K562 (cell line): Measurements from ENCODE around the gene QPRT. TPM values are rescaled to one million over a fixed set of nuclear protein-coding genes. Genes with fewer than 3 reads are reported as not detected.

Source experiments
- CHD4 ChIP-seq: fragments of 200-600 bp; sonication (generic); IDR thresholded peaks from 3 replicates; pipeline ENCODE4 v1.6.1; 2012; ENCODE audit warnings: low read depth, mild to moderate bottlenecking, mixed read lengths, low read length, inconsistent platforms; ENCODE audit not compliant: insufficient read depth, insufficient replicate concordance, poor library complexity, severe bottlenecking
- ETV6 ChIP-seq, 3 experiments: fragments of 150-350 bp in 1 of 3; sonication (generic) in 1 of 3; formaldehyde crosslinking in 1 of 3; IDR thresholded peaks; 2 replicates each; pipeline versions ENCODE4 v1.6.1 to v1.8.0; 2014 to 2022; ENCODE audit warnings: borderline replicate concordance in 2 of 3, low read depth in 2 of 3, antibody characterized with exemption in 1 of 3, low read length in 1 of 3, mild to moderate bottlenecking in 1 of 3, missing genetic modification reagents in 1 of 3
- HLTF ChIP-seq: fragments of 450-650 bp; IDR thresholded peaks from 2 replicates; pipeline ENCODE4 v1.6.1; 2016
- HNRNPUL1 ChIP-seq: fragments of 200-400 bp; formaldehyde crosslinking; IDR thresholded peaks from 2 replicates; pipeline ENCODE4 v1.6.1; 2017; ENCODE audit warnings: low read length
- KDM5B ChIP-seq: fragments of 200-600 bp; sonication (generic); IDR thresholded peaks from 2 replicates; pipeline ENCODE4 v1.6.1; 2012; ENCODE audit warnings: low read depth, mild to moderate bottlenecking, moderate library complexity, low read length, control low read depth, inconsistent platforms; ENCODE audit not compliant: insufficient replicate concordance
- NR2C1 ChIP-seq, 2 experiments: fragments of 450-650 bp; IDR thresholded peaks; 2 replicates each; pipeline ENCODE4 v1.6.1; 2017; ENCODE audit warnings: mild to moderate bottlenecking in 2 of 2, antibody characterized with exemption in 1 of 2, inconsistent platforms in 1 of 2, missing compliant biosample characterization in 1 of 2, missing genetic modification characterization in 1 of 2
- POLR2G ChIP-seq: fragments of 200-400 bp; formaldehyde crosslinking; IDR thresholded peaks from 2 replicates; pipeline ENCODE4 v1.6.1; 2017; ENCODE audit warnings: low read depth, mild to moderate bottlenecking, antibody characterized with exemption, low read length, moderate library complexity
- SMC3 ChIP-seq: conservative IDR thresholded peaks from 2 replicates; pipeline ENCODE4 v1.6.1; 2011; ENCODE audit warnings: low read depth, low read length, improper control_type of control experiment; ENCODE audit not compliant: insufficient read depth
- ZBTB17 ChIP-seq: fragments of 450-650 bp; formaldehyde crosslinking; IDR thresholded peaks from 2 replicates; pipeline ENCODE4 v1.4.0; 2020; ENCODE audit warnings: mild to moderate bottlenecking
- ZNF699 ChIP-seq: fragments of 250-450 bp; sonication (Bioruptor Pico); IDR thresholded peaks from 2 replicates; pipeline ENCODE4 v1.8.0; 2021; ENCODE audit warnings: mild to moderate bottlenecking, moderate library complexity; ENCODE audit not compliant: insufficient replicate concordance
- polyA plus RNA-seq, 8 experiments: library from polyadenylated mRNA; depleted of rRNA in 4 of 8; stranded (reverse) in 5 of 8; unstranded in 3 of 8; fragments of >200 nt; fragmentation: Nextera tagmentation in 2 of 8; fragmentation: Illumina TruSeq in 1 of 8; extraction: Ambion mirVana in 2 of 8; extraction: Trizol in 1 of 8; gene quantifications; 2 replicates each; pipeline versions ENCODE4 v1.2.1 to v1.2.3, GENCODE V29; 2011 to 2014; ENCODE audit warnings: inconsistent platforms in 1 of 8, missing spikeins in 1 of 8
- total RNA-seq, 7 experiments: library from RNA; depleted of rRNA in 6 of 7; stranded (reverse); fragments of >200 nt in 6 of 7; fragmentation: Illumina TruSeq in 2 of 7; extraction: Trizol in 2 of 7; gene quantifications; 2 replicates each; pipeline versions ENCODE4 v1.2.1 to v1.2.3, GENCODE V29; 2011 to 2021; ENCODE audit warnings: low replicate concordance in 1 of 7
- TF ChIP-seq, protein P1 (sequence below): fragments of 450-650 bp; IDR thresholded peaks from 2 replicates; pipeline ENCODE4 v1.6.1; 2016; ENCODE audit warnings: mild to moderate bottlenecking, moderate library complexity
- TF ChIP-seq, protein P2 (sequence below): fragments of 450-650 bp; formaldehyde crosslinking; IDR thresholded peaks from 2 replicates; pipeline ENCODE4 v1.4.0; 2020; ENCODE audit warnings: mild to moderate bottlenecking, mixed read lengths

QPRT gene
- total and polyA plus RNA-seq, 9 of the 15 experiments (the other 6 are each of a cell fraction or from before 2014, with no cell fraction given), result 7.7 to 112 (median 64.1) TPM

DNA sequence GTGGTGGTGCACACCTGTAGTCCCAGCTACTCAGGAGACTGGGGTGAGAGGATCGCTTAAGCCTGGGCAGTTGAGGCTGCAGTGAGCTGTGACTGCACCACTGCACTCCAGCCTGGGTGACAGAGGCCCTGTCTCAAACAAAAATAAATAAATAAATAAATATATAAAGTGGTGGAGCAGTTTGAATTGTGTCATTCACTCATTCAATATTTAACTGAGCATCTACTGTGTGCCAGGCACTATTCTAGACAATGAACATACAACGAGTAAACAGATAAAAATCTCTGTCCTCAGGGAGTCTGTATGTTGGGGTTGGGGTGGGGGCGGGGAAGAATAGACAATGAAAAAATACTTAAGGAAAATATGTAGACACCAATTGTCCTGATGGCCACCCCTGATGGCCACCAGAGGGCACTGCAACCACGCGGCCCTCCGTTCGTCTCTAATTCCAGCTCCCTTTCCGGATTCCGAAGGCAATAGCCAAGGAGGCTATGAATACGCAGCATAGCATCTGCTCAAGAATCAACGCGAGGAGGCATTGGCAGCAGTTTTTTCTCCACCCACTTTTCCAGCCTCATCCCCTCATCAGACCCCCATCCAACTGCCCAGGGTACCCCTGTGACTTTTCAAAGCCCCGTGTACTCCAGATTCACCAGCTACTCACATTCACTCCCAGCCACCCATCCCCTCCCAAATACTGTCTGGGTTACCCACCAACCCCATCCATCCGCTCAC, 21.4 kb downstream of the QPRT start (continued):
- TF ChIP-seq, protein P1, sequence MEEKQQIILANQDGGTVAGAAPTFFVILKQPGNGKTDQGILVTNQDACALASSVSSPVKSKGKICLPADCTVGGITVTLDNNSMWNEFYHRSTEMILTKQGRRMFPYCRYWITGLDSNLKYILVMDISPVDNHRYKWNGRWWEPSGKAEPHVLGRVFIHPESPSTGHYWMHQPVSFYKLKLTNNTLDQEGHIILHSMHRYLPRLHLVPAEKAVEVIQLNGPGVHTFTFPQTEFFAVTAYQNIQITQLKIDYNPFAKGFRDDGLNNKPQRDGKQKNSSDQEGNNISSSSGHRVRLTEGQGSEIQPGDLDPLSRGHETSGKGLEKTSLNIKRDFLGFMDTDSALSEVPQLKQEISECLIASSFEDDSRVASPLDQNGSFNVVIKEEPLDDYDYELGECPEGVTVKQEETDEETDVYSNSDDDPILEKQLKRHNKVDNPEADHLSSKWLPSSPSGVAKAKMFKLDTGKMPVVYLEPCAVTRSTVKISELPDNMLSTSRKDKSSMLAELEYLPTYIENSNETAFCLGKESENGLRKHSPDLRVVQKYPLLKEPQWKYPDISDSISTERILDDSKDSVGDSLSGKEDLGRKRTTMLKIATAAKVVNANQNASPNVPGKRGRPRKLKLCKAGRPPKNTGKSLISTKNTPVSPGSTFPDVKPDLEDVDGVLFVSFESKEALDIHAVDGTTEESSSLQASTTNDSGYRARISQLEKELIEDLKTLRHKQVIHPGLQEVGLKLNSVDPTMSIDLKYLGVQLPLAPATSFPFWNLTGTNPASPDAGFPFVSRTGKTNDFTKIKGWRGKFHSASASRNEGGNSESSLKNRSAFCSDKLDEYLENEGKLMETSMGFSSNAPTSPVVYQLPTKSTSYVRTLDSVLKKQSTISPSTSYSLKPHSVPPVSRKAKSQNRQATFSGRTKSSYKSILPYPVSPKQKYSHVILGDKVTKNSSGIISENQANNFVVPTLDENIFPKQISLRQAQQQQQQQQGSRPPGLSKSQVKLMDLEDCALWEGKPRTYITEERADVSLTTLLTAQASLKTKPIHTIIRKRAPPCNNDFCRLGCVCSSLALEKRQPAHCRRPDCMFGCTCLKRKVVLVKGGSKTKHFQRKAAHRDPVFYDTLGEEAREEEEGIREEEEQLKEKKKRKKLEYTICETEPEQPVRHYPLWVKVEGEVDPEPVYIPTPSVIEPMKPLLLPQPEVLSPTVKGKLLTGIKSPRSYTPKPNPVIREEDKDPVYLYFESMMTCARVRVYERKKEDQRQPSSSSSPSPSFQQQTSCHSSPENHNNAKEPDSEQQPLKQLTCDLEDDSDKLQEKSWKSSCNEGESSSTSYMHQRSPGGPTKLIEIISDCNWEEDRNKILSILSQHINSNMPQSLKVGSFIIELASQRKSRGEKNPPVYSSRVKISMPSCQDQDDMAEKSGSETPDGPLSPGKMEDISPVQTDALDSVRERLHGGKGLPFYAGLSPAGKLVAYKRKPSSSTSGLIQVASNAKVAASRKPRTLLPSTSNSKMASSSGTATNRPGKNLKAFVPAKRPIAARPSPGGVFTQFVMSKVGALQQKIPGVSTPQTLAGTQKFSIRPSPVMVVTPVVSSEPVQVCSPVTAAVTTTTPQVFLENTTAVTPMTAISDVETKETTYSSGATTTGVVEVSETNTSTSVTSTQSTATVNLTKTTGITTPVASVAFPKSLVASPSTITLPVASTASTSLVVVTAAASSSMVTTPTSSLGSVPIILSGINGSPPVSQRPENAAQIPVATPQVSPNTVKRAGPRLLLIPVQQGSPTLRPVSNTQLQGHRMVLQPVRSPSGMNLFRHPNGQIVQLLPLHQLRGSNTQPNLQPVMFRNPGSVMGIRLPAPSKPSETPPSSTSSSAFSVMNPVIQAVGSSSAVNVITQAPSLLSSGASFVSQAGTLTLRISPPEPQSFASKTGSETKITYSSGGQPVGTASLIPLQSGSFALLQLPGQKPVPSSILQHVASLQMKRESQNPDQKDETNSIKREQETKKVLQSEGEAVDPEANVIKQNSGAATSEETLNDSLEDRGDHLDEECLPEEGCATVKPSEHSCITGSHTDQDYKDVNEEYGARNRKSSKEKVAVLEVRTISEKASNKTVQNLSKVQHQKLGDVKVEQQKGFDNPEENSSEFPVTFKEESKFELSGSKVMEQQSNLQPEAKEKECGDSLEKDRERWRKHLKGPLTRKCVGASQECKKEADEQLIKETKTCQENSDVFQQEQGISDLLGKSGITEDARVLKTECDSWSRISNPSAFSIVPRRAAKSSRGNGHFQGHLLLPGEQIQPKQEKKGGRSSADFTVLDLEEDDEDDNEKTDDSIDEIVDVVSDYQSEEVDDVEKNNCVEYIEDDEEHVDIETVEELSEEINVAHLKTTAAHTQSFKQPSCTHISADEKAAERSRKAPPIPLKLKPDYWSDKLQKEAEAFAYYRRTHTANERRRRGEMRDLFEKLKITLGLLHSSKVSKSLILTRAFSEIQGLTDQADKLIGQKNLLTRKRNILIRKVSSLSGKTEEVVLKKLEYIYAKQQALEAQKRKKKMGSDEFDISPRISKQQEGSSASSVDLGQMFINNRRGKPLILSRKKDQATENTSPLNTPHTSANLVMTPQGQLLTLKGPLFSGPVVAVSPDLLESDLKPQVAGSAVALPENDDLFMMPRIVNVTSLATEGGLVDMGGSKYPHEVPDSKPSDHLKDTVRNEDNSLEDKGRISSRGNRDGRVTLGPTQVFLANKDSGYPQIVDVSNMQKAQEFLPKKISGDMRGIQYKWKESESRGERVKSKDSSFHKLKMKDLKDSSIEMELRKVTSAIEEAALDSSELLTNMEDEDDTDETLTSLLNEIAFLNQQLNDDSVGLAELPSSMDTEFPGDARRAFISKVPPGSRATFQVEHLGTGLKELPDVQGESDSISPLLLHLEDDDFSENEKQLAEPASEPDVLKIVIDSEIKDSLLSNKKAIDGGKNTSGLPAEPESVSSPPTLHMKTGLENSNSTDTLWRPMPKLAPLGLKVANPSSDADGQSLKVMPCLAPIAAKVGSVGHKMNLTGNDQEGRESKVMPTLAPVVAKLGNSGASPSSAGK, result no peak
- TF ChIP-seq SMC3, result peak; percentile 87
- TF ChIP-seq, protein P2, sequence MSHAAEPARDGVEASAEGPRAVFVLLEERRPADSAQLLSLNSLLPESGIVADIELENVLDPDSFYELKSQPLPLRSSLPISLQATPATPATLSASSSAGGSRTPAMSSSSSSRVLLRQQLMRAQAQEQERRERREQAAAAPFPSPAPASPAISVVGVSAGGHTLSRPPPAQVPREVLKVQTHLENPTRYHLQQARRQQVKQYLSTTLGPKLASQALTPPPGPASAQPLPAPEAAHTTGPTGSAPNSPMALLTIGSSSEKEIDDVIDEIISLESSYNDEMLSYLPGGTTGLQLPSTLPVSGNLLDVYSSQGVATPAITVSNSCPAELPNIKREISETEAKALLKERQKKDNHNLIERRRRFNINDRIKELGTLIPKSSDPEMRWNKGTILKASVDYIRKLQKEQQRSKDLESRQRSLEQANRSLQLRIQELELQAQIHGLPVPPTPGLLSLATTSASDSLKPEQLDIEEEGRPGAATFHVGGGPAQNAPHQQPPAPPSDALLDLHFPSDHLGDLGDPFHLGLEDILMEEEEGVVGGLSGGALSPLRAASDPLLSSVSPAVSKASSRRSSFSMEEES (CRISPR knock-in tag), result no peak
- TF ChIP-seq HLTF, result no peak
- TF ChIP-seq POLR2G, result no peak
- TF ChIP-seq NR2C1 (IDR thresholded peaks at IDR 0.05), result no peak
- no peak for TF ChIP-seq NR2C1 (tag; IDR thresholded peaks at IDR 0.05)
- no peak for TF ChIP-seq HNRNPUL1
- TF ChIP-seq ETV6 (IDR thresholded peaks at IDR 0.05; ENCODE audit: borderline replicate concordance in 1 of 2, low read depth in 2 of 2, low read length in 1 of 2), result no peak
- no peak for TF ChIP-seq ETV6 (CRISPR knock-in tag; IDR thresholded peaks at IDR 0.05; ENCODE audit: borderline replicate concordance)
- no peak for TF ChIP-seq CHD4
- no peak for TF ChIP-seq KDM5B
- TF ChIP-seq ZNF699, result no peak
- TF ChIP-seq ZBTB17 (CRISPR knock-in tag), result no peak
